ENCODE results near the gene ZNF280C. TPM values are rescaled to one million over a fixed set of nuclear protein-coding genes. Genes with fewer than 3 reads are reported as not detected.
A peak's percentile ranks its signal among the peaks of the same experiment; 100 is the strongest.

The ZNF280C gene
- total and polyA plus RNA-seq, 2 of the 13 experiments (the other 11 are each of a cell fraction or from before 2014, with no cell fraction given): 3.0 to 3.3 TPM

DNA sequence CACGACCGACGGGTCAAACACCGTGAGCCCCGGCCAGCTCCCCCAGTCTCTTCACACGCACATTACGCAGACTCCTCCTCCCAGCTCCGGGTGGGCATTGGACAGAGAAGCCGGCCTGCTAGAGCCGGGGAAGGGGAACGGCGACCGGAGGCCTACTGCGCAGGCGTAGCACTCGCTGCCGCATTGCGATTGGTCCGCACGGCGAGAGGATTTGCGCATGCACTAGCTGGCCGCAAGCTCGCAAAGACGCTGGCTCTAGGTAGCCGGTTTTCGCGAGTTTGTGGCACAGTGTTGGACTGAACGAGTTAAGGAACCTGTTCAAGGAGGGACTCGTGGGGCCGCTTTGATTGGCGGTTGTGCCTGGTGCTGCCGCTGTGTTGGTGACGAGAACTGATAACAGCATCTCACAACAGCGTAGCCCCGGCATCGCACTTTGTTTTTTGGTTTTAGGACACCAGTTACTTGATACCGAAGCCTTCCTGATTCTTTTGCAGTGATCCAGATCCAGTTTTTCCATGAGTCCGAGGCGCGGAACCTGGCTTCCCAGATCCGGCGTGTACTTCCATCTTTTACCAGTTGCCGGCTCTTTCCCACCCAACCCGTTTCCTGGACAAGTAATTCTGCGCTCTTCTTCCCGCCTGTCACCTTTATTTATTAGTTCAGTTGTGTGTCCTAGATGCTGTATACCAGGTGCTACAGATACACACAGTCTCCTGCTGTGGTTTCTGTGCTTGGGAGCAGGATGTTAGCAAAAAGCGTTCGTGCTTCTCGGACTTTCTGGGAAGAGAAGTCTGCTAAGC is 102.8 kb downstream of the ZNF280C start, which contains the start of gene AIFM1 (continued):
- TF ChIP-seq, protein P1, sequence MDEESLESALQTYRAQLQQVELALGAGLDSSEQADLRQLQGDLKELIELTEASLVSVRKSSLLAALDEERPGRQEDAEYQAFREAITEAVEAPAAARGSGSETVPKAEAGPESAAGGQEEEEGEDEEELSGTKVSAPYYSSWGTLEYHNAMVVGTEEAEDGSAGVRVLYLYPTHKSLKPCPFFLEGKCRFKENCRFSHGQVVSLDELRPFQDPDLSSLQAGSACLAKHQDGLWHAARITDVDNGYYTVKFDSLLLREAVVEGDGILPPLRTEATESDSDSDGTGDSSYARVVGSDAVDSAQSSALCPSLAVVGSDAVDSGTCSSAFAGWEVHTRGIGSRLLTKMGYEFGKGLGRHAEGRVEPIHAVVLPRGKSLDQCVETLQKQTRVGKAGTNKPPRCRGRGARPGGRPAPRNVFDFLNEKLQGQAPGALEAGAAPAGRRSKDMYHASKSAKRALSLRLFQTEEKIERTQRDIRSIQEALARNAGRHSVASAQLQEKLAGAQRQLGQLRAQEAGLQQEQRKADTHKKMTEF (CRISPR knock-in tag; IDR thresholded peaks at IDR 0.05): peak; percentile 25
- TF ChIP-seq, protein P2, sequence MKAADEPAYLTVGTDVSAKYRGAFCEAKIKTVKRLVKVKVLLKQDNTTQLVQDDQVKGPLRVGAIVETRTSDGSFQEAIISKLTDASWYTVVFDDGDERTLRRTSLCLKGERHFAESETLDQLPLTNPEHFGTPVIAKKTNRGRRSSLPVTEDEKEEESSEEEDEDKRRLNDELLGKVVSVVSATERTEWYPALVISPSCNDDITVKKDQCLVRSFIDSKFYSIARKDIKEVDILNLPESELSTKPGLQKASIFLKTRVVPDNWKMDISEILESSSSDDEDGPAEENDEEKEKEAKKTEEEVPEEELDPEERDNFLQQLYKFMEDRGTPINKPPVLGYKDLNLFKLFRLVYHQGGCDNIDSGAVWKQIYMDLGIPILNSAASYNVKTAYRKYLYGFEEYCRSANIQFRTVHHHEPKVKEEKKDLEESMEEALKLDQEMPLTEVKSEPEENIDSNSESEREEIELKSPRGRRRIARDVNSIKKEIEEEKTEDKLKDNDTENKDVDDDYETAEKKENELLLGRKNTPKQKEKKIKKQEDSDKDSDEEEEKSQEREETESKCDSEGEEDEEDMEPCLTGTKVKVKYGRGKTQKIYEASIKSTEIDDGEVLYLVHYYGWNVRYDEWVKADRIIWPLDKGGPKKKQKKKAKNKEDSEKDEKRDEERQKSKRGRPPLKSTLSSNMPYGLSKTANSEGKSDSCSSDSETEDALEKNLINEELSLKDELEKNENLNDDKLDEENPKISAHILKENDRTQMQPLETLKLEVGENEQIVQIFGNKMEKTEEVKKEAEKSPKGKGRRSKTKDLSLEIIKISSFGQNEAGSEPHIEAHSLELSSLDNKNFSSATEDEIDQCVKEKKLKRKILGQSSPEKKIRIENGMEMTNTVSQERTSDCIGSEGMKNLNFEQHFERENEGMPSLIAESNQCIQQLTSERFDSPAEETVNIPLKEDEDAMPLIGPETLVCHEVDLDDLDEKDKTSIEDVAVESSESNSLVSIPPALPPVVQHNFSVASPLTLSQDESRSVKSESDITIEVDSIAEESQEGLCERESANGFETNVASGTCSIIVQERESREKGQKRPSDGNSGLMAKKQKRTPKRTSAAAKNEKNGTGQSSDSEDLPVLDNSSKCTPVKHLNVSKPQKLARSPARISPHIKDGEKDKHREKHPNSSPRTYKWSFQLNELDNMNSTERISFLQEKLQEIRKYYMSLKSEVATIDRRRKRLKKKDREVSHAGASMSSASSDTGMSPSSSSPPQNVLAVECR (CRISPR knock-in tag; IDR thresholded peaks at IDR 0.05; ENCODE audit: borderline replicate concordance): peak; percentile 72; the same call in 1 of the 2 replicates
- peak; percentile 71; the same call in 1 of the 2 replicates for TF ChIP-seq TAF1 (CRISPR knock-in tag; IDR thresholded peaks at IDR 0.05)
- no peak for TF ChIP-seq LCORL (IDR thresholded peaks at IDR 0.05)
- peak; percentile 10; the same call in 1 of the 2 replicates for TF ChIP-seq LCORL (CRISPR knock-in tag; IDR thresholded peaks at IDR 0.05)
- TF ChIP-seq, protein P3, sequence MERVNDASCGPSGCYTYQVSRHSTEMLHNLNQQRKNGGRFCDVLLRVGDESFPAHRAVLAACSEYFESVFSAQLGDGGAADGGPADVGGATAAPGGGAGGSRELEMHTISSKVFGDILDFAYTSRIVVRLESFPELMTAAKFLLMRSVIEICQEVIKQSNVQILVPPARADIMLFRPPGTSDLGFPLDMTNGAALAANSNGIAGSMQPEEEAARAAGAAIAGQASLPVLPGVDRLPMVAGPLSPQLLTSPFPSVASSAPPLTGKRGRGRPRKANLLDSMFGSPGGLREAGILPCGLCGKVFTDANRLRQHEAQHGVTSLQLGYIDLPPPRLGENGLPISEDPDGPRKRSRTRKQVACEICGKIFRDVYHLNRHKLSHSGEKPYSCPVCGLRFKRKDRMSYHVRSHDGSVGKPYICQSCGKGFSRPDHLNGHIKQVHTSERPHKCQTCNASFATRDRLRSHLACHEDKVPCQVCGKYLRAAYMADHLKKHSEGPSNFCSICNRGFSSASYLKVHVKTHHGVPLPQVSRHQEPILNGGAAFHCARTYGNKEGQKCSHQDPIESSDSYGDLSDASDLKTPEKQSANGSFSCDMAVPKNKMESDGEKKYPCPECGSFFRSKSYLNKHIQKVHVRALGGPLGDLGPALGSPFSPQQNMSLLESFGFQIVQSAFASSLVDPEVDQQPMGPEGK (CRISPR knock-in tag; IDR thresholded peaks at IDR 0.05): peak; percentile 43; the same call in 1 of the 2 replicates
- no peak for TF ChIP-seq MAZ (IDR thresholded peaks at IDR 0.05; ENCODE audit: borderline replicate concordance, low read depth, low read length)
- no peak for TF ChIP-seq MAZ (CRISPR knock-in tag; IDR thresholded peaks at IDR 0.05; ENCODE audit: low read depth)
- TF ChIP-seq ZNF501 (CRISPR knock-in tag; IDR thresholded peaks at IDR 0.05): peak; percentile 31; the same call in 1 of the 2 replicates
- TF ChIP-seq RXRA (CRISPR knock-in tag; IDR thresholded peaks at IDR 0.05): no peak
- peak; percentile 62; the same call in 1 of the 2 replicates for TF ChIP-seq NFYB (CRISPR knock-in tag; IDR thresholded peaks at IDR 0.05)
- no peak for TF ChIP-seq JDP2 (CRISPR knock-in tag; IDR thresholded peaks at IDR 0.05; ENCODE audit: borderline replicate concordance)
- TF ChIP-seq, protein P4, sequence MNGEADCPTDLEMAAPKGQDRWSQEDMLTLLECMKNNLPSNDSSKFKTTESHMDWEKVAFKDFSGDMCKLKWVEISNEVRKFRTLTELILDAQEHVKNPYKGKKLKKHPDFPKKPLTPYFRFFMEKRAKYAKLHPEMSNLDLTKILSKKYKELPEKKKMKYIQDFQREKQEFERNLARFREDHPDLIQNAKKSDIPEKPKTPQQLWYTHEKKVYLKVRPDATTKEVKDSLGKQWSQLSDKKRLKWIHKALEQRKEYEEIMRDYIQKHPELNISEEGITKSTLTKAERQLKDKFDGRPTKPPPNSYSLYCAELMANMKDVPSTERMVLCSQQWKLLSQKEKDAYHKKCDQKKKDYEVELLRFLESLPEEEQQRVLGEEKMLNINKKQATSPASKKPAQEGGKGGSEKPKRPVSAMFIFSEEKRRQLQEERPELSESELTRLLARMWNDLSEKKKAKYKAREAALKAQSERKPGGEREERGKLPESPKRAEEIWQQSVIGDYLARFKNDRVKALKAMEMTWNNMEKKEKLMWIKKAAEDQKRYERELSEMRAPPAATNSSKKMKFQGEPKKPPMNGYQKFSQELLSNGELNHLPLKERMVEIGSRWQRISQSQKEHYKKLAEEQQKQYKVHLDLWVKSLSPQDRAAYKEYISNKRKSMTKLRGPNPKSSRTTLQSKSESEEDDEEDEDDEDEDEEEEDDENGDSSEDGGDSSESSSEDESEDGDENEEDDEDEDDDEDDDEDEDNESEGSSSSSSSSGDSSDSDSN (CRISPR knock-in tag; IDR thresholded peaks at IDR 0.05): peak; percentile 69; the same call in 1 of the 2 replicates
- TF ChIP-seq ZNF550 (CRISPR knock-in tag; IDR thresholded peaks at IDR 0.05; ENCODE audit: borderline replicate concordance): no peak
- no peak for TF ChIP-seq KDM4B (CRISPR knock-in tag; IDR thresholded peaks at IDR 0.05)
- peak; percentile 83 for TF ChIP-seq ASH2L (IDR thresholded peaks at IDR 0.05; ENCODE audit: insufficient read length, low read depth, low read length)
- TF ChIP-seq FOXP1 (IDR thresholded peaks at IDR 0.05): no peak
- no peak for TF ChIP-seq FOXP1 (CRISPR knock-in tag; IDR thresholded peaks at IDR 0.05)
- no peak for TF ChIP-seq ZNF547 (CRISPR knock-in tag; IDR thresholded peaks at IDR 0.05)
